ENCODE measurements around the gene ATG16L2.

- no peak for TF ChIP-seq POLR2A (IDR thresholded peaks at IDR 0.05)
- TF ChIP-seq CTCF (IDR thresholded peaks at IDR 0.05), result no peak
Measured at GRCh38 chr11:72778535-72779494, 35.4 kb upstream of the ATG16L2 start.
